ENCODE measurements around the gene TRAIP. TPM values are rescaled to one million over a fixed set of nuclear protein-coding genes. Genes with fewer than 3 reads are reported as not detected.

TRAIP gene
- total and polyA plus RNA-seq, 12 donors: 0.60 to 6.9 (median 2.2) TPM

DNA sequence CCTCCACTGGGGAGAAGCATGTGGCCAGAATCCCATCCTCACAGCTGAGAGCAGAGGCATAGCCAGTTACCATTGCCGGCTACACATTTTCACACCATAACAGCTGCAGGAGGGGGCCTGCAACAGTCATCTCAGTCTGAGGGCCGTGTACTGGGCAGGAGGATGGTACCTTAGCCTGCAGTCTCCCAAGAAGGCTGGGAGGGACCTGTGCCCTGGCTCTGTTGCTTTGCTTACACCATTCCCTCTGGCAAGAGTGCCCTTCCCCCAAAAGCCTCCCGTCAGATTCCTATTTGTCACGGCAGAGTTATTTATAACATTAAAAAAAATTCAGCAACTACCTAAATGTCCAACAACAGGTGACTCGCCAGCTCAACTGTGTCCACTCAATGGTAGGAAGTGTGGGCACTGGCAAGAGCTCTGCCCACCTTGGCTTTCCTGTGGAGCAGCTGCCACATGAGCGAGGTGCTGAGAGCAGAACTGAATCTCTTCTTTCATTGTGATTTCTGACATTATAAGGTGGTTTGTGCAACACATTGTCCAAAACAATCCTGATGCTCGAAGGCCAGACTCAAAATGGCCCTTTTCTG lies 8.9 kb upstream of the TRAIP start:
- intact Hi-C loops (cut with DNase I): no loop called here
- Histone ChIP-seq H3K4me1 (replicated peaks in 1 of 2) (peaks cover 7 to 12% of the 10 kb centered on the region in 2 donors), H3K36me3 (replicated peaks in 1 of 2) (no peaks in the 10 kb centered on the region), H3K4me3 (no peak overlapping the region), H3K9me3 (replicated peaks in 1 of 3) (no peaks in the 10 kb centered on the region), H3K27me3 (peaks cover 25% of the 10 kb centered on the region), H3K27ac (no peak overlapping the region)
- DNase-seq: no peak
- 46 to 56% (median 52%) methylated on average over 5 to 7 of the region's 7 CpGs for WGBS, 4 donors
- no peak for TF ChIP-seq POLR2A (IDR thresholded peaks at IDR 0.05)
- TF ChIP-seq, protein P1, sequence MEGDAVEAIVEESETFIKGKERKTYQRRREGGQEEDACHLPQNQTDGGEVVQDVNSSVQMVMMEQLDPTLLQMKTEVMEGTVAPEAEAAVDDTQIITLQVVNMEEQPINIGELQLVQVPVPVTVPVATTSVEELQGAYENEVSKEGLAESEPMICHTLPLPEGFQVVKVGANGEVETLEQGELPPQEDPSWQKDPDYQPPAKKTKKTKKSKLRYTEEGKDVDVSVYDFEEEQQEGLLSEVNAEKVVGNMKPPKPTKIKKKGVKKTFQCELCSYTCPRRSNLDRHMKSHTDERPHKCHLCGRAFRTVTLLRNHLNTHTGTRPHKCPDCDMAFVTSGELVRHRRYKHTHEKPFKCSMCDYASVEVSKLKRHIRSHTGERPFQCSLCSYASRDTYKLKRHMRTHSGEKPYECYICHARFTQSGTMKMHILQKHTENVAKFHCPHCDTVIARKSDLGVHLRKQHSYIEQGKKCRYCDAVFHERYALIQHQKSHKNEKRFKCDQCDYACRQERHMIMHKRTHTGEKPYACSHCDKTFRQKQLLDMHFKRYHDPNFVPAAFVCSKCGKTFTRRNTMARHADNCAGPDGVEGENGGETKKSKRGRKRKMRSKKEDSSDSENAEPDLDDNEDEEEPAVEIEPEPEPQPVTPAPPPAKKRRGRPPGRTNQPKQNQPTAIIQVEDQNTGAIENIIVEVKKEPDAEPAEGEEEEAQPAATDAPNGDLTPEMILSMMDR (IDR thresholded peaks at IDR 0.05): no peak

GRCh38 chr3:49864505-49864904 lies 8.1 kb upstream of the TRAIP start:
- Histone ChIP-seq H3K27ac (no peak overlapping the region), H3K4me3 (no peak overlapping the region), H3K27me3 (peaks cover 17% of the 10 kb centered on the region), H3K36me3 (replicated peaks in 1 of 2) (no peaks in the 10 kb centered on the region), H3K4me1 (replicated peaks in 1 of 2) (peaks cover 4 to 7% of the 10 kb centered on the region in 2 donors), H3K9me3 (replicated peaks in 1 of 3) (no peaks in the 10 kb centered on the region)
- 25 to 61% (median 53%) methylated on average over 1 to 5 of the region's 5 CpGs for WGBS, 4 donors
- no peak for DNase-seq
- TF ChIP-seq, protein P1 (IDR thresholded peaks at IDR 0.05): no peak
- no peak for TF ChIP-seq POLR2A (IDR thresholded peaks at IDR 0.05)
- intact Hi-C loops (cut with DNase I): no loop called here

GRCh38 chr3:49859576-49860305 lies 3.4 kb upstream of the TRAIP start:
- Histone ChIP-seq H3K27ac (no peak overlapping the region), H3K9me3 (replicated peaks in 1 of 3) (no peaks in the 10 kb centered on the region), H3K4me3 (no peak overlapping the region), H3K27me3 (no peaks in the 10 kb centered on the region), H3K4me1 (replicated peaks in 1 of 2) (peaks cover 5 to 7% of the 10 kb centered on the region in 2 donors), H3K36me3 (replicated peaks in 1 of 2) (no peaks in the 10 kb centered on the region)
- intact Hi-C loops (cut with DNase I): no loop called here
- no peak for DNase-seq
- WGBS, 4 donors: 70 to 82% (median 76%) methylated on average over 5 to 12 of the region's 12 CpGs; no CpG with 5 or more reads in 1 of the 4 donors
- no peak for TF ChIP-seq POLR2A (IDR thresholded peaks at IDR 0.05)
- TF ChIP-seq, protein P1 (IDR thresholded peaks at IDR 0.05): no peak

DNA sequence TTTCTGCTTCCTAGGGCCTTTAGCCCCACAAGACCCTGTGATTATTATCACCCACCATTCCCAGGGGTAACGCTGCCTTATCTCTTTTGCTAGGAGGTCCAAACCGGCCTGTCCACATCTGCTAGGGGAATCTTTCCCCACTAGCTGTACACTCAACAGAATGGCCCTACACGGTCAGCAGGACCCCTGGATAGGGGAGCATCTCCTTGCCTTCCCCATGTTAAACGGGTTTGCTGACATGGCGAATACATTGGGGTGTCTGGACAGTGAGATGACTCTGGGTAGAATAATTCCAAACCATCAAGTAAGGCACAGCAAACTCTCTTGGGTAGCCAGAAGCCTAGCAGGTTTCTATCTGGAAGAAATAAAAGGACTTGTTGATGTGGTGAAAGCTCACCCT lies 702 bp downstream of the TRAIP start:
- Histone ChIP-seq H3K9me3 (replicated peaks in 1 of 3) (no peaks in the 10 kb centered on the region), H3K4me3 (peak overlapping the region in 1 of 4 donors; percentile 53), H3K27me3 (no peaks in the 10 kb centered on the region), H3K4me1 (replicated peaks in 1 of 2) (peaks cover 5 to 7% of the 10 kb centered on the region in 2 donors), H3K36me3 (replicated peaks in 1 of 2) (no peaks in the 10 kb centered on the region), H3K27ac (no peak overlapping the region)
- 58 to 70% (median 61%) methylated on average over 4 to 5 of the region's 5 CpGs for WGBS, 4 donors
- intact Hi-C loops (cut with DNase I): no loop called here
- no peak for DNase-seq
- TF ChIP-seq, protein P1 (IDR thresholded peaks at IDR 0.05): no peak
- no peak for TF ChIP-seq POLR2A (IDR thresholded peaks at IDR 0.05)
